ENCODE measurements around the gene WNT6.

- TF ChIP-seq RFX5 (IDR thresholded peaks at IDR 0.05; ENCODE audit: low read depth, low read length) (no peak), YY1 (IDR thresholded peaks at IDR 0.05; ENCODE audit: low read depth, low read length) (no peak), EZH2 (IDR thresholded peaks at IDR 0.05; ENCODE audit: borderline replicate concordance, control insufficient read depth, low read depth, low read length) (no peak), RAD21 (IDR thresholded peaks at IDR 0.05; ENCODE audit: insufficient read depth, low read depth, low read length) (no peak), MEF2A (IDR thresholded peaks at IDR 0.05; ENCODE audit: insufficient read depth, low read depth, low read length) (no peak), CREM (IDR thresholded peaks at IDR 0.05; ENCODE audit: low read depth) (no peak), HDAC2 (IDR thresholded peaks at IDR 0.05) (no peak), POLR2A (IDR thresholded peaks at IDR 0.05; ENCODE audit: low read depth, low read length) (no peak), FOS (IDR thresholded peaks at IDR 0.05; ENCODE audit: borderline replicate concordance, extremely low read depth, insufficient read length) (no peak), RBBP5 (conservative IDR thresholded peaks at IDR 0.05) (no peak)
- TF ChIP-seq, protein P1, sequence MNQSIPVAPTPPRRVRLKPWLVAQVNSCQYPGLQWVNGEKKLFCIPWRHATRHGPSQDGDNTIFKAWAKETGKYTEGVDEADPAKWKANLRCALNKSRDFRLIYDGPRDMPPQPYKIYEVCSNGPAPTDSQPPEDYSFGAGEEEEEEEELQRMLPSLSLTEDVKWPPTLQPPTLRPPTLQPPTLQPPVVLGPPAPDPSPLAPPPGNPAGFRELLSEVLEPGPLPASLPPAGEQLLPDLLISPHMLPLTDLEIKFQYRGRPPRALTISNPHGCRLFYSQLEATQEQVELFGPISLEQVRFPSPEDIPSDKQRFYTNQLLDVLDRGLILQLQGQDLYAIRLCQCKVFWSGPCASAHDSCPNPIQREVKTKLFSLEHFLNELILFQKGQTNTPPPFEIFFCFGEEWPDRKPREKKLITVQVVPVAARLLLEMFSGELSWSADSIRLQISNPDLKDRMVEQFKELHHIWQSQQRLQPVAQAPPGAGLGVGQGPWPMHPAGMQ (IDR thresholded peaks at IDR 0.05; ENCODE audit: borderline replicate concordance) = no peak
- TF ChIP-seq, protein P2, sequence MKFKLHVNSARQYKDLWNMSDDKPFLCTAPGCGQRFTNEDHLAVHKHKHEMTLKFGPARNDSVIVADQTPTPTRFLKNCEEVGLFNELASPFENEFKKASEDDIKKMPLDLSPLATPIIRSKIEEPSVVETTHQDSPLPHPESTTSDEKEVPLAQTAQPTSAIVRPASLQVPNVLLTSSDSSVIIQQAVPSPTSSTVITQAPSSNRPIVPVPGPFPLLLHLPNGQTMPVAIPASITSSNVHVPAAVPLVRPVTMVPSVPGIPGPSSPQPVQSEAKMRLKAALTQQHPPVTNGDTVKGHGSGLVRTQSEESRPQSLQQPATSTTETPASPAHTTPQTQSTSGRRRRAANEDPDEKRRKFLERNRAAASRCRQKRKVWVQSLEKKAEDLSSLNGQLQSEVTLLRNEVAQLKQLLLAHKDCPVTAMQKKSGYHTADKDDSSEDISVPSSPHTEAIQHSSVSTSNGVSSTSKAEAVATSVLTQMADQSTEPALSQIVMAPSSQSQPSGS (IDR thresholded peaks at IDR 0.05; ENCODE audit: low read length) = no peak
Observed at GRCh38 chr2:218869064-218869463, 9.5 kb downstream of the WNT6 start.
